Mesenchymal stem cell (in vitro differentiated cells and primary cell): ENCODE data around the gene AGFG1.

Source experiments
- DNase-seq: peaks from one replicate; pipeline ENCODE4 v3.0.0-alpha.2; 2013
- H2AFZ ChIP-seq: one replicate; pipeline ENCODE4 v1.6.1; 2013; ENCODE audit warnings: low read depth, mild to moderate bottlenecking, control low read depth, inconsistent platforms, low read length, moderate library complexity
- H2AK5ac ChIP-seq: 2 replicates; pipeline ENCODE4 v1.6.1; 2013; ENCODE audit warnings: low read length, moderate library complexity, mild to moderate bottlenecking, inconsistent platforms; ENCODE audit not compliant: severe bottlenecking
- H2BK120ac ChIP-seq: one replicate; pipeline ENCODE4 v1.6.1; 2013; ENCODE audit warnings: low read depth, mild to moderate bottlenecking, inconsistent platforms, low read length, moderate library complexity
- H2BK12ac ChIP-seq, 2 experiments: one replicate each; pipeline ENCODE4 v1.6.1; 2013; ENCODE audit warnings: inconsistent platforms in 2 of 2, low read length in 2 of 2, mild to moderate bottlenecking in 2 of 2, moderate library complexity in 2 of 2, control low read depth in 1 of 2
- H2BK15ac ChIP-seq: one replicate; pipeline ENCODE4 v1.6.1; 2013; ENCODE audit warnings: mild to moderate bottlenecking, low read depth, inconsistent platforms; ENCODE audit not compliant: poor library complexity, severe bottlenecking
- H2BK5ac ChIP-seq: 2 replicates; pipeline ENCODE4 v1.6.1; 2013; ENCODE audit warnings: low read depth, mild to moderate bottlenecking, low read length, control low read depth, inconsistent platforms; ENCODE audit not compliant: poor library complexity, severe bottlenecking
- H3K14ac ChIP-seq, 2 experiments: one replicate each; pipeline ENCODE4 v1.6.1; 2013; ENCODE audit warnings: inconsistent platforms in 2 of 2, low read length in 2 of 2, control low read depth in 1 of 2, mild to moderate bottlenecking in 1 of 2, moderate library complexity in 1 of 2
- H3K18ac ChIP-seq, 2 experiments: one replicate each; pipeline ENCODE4 v1.6.1; 2013; ENCODE audit warnings: inconsistent platforms in 2 of 2, low read length in 2 of 2, control low read depth in 1 of 2, low read depth in 1 of 2, mild to moderate bottlenecking in 1 of 2
- H3K23ac ChIP-seq, 2 experiments: one replicate each; pipeline ENCODE4 v1.6.1; 2013; ENCODE audit warnings: inconsistent platforms in 2 of 2, low read length in 2 of 2, mild to moderate bottlenecking in 2 of 2, moderate library complexity in 2 of 2, control low read depth in 1 of 2
- H3K27ac ChIP-seq: 2 replicates; pipeline ENCODE4 v1.5.1; 2013; ENCODE audit warnings: mild to moderate bottlenecking, moderate library complexity, low read length, control low read depth, inconsistent platforms; ENCODE audit not compliant: poor library complexity, severe bottlenecking
- H3K27me3 ChIP-seq, 2 experiments: 2 replicates each; pipeline versions ENCODE4 v1.6.1 to v1.7.0; 2013; ENCODE audit warnings: low read length in 2 of 2, mild to moderate bottlenecking in 2 of 2, moderate library complexity in 2 of 2, control low read depth in 1 of 2, inconsistent platforms in 1 of 2; ENCODE audit not compliant: control insufficient read depth in 1 of 2, insufficient read depth in 1 of 2
- H3K36me3 ChIP-seq, 2 experiments: 2 replicates each; pipeline versions ENCODE4 v1.6.1 to v1.7.0; 2013; ENCODE audit warnings: low read length in 2 of 2, control low read depth in 1 of 2, inconsistent platforms in 1 of 2, low read depth in 1 of 2, mild to moderate bottlenecking in 1 of 2; ENCODE audit not compliant: insufficient read depth in 2 of 2, control insufficient read depth in 1 of 2
- H3K4ac ChIP-seq, 2 experiments: one replicate each; pipeline ENCODE4 v1.6.1; 2013; ENCODE audit warnings: inconsistent platforms in 2 of 2, low read length in 2 of 2, mild to moderate bottlenecking in 2 of 2, moderate library complexity in 2 of 2, control low read depth in 1 of 2, low read depth in 1 of 2
- H3K4me1 ChIP-seq: 2 replicates; pipeline ENCODE4 v1.6.1; 2013; ENCODE audit warnings: low read depth, low read length, control low read depth; ENCODE audit not compliant: control insufficient read depth, insufficient read depth
- H3K4me2 ChIP-seq: 2 replicates; pipeline ENCODE4 v1.6.1; 2013; ENCODE audit warnings: low read length, mild to moderate bottlenecking, inconsistent platforms; ENCODE audit not compliant: poor library complexity, severe bottlenecking
- H3K4me3 ChIP-seq, 2 experiments: 2 replicates each; pipeline versions ENCODE4 v1.5.1 to v1.7.0; 2013; ENCODE audit warnings: low read length in 2 of 2, mild to moderate bottlenecking in 2 of 2, control low read depth in 1 of 2, low read depth in 1 of 2; ENCODE audit not compliant: insufficient read depth in 1 of 2
- H3K79me1 ChIP-seq: replicated peaks from 2 replicates; pipeline ENCODE4 v1.6.1; 2013; ENCODE audit warnings: mild to moderate bottlenecking, control low read depth, low read length, inconsistent platforms; ENCODE audit not compliant: poor library complexity, severe bottlenecking
- H3K9ac ChIP-seq: 2 replicates; pipeline ENCODE4 v1.7.0; 2013; ENCODE audit warnings: mild to moderate bottlenecking, low read length, moderate library complexity
- H3K9me3 ChIP-seq: 2 replicates; pipeline ENCODE4 v1.7.0; 2013; ENCODE audit warnings: mild to moderate bottlenecking, low read length; ENCODE audit not compliant: control insufficient read depth
- H4K8ac ChIP-seq: one replicate; pipeline ENCODE4 v1.6.1; 2013; ENCODE audit warnings: inconsistent platforms, mild to moderate bottlenecking, low read length, moderate library complexity
- H4K91ac ChIP-seq: one replicate; pipeline ENCODE4 v1.6.1; 2013; ENCODE audit warnings: mild to moderate bottlenecking, low read length, inconsistent platforms
- WGBS: methylation state at CpG from one replicate; pipeline ENCODE4 v1.1.7; 2013; ENCODE audit warnings: mixed read lengths; 5-methylcytosine and 5-hydroxymethylcytosine counted together

AGFG1 gene

GRCh38 chr2:227509076-227509475 lies 37.1 kb downstream of the AGFG1 start:
- DNase-seq: no peak
- Histone ChIP-seq H2AFZ (no peak overlapping the region), H4K8ac (no peak overlapping the region), H3K9ac (no peak overlapping the region), H3K4ac (no peak overlapping the region), H3K14ac (no peak overlapping the region), H3K79me1 (peaks cover 5% of the 10 kb centered on the region), H3K27me3 (no peaks in the 10 kb centered on the region), H4K91ac (no peak overlapping the region), H3K4me1 (peaks cover 5% of the 10 kb centered on the region), H3K9me3 (no peaks in the 10 kb centered on the region), H2BK15ac (no peak overlapping the region), H2BK12ac (no peak overlapping the region), H3K36me3 (peaks cover 0 to 3% of the 10 kb centered on the region in 2 experiments), H3K18ac (no peak overlapping the region), H3K23ac (no peak overlapping the region), H2BK120ac (no peak overlapping the region), H3K4me2 (no peak overlapping the region), H3K27ac (no peak overlapping the region), H2AK5ac (no peak overlapping the region), H3K4me3 (no peak overlapping the region), H2BK5ac (no peak overlapping the region)
- WGBS: 100% methylated on average over 2 of the region's 2 CpGs

- no peaks in the 10 kb centered on the region for H3K9me3 ChIP-seq
- H3K18ac ChIP-seq: peak overlapping the region in 1 of 2 experiments; percentile 57
- H3K14ac ChIP-seq: no peak overlapping the region
- no peak overlapping the region for H3K9ac ChIP-seq
- DNase-seq: peak; percentile 54
- no peak overlapping the region for H4K8ac ChIP-seq
- no peak overlapping the region for H2BK5ac ChIP-seq
- peaks cover 5% of the 10 kb centered on the region for H3K79me1 ChIP-seq
- peak overlapping the region in 1 of 2 experiments; percentile 78 for H2BK12ac ChIP-seq
- 42% methylated on average over 3 of the region's 4 CpGs for whole genome bisulfite sequencing
- no peak overlapping the region for H2AK5ac ChIP-seq
- H3K4me2 ChIP-seq: no peak overlapping the region
- peaks cover 3% of the 10 kb centered on the region for H3K4me1 ChIP-seq
- H3K36me3 ChIP-seq: peaks cover 0 to 9% of the 10 kb centered on the region in 2 experiments
- no peak overlapping the region for H4K91ac ChIP-seq
- H2BK120ac ChIP-seq: no peak overlapping the region
- H2AFZ ChIP-seq: no peak overlapping the region
- H2BK15ac ChIP-seq: no peak overlapping the region
- H3K4ac ChIP-seq: no peak overlapping the region
- no peak overlapping the region for H3K23ac ChIP-seq
- H3K4me3 ChIP-seq: no peak overlapping the region
- no peak overlapping the region for H3K27ac ChIP-seq
- H3K27me3 ChIP-seq: no peaks in the 10 kb centered on the region
Observed at GRCh38 chr2:227509824-227510619, 38.1 kb downstream of the AGFG1 start.

DNA sequence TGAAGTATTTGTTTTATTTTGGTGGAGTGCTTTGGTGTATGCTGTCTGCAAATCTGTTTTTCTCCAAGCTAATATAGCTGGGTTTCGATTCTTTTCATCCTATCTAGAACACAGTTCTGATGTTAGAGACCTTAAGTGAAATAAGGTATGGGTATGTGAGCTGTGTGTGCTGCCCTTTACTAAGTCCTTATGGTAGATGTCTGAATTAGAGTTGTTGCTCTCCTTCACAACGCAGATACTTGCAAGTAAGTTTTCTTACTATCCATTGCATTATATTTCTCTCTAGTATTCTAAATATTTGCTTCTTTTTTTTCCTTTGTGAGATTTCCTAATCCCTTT lies 38.6 kb downstream of the AGFG1 start:
- H2BK120ac ChIP-seq: no peak overlapping the region
- H2BK12ac ChIP-seq: no peak overlapping the region
- no peak overlapping the region for H3K9ac ChIP-seq
- no peak overlapping the region for H2BK15ac ChIP-seq
- H3K36me3 ChIP-seq: peaks cover 0 to 9% of the 10 kb centered on the region in 2 experiments
- H2BK5ac ChIP-seq: no peak overlapping the region
- no peaks in the 10 kb centered on the region for H3K9me3 ChIP-seq
- H3K4me1 ChIP-seq: peaks cover 3% of the 10 kb centered on the region
- WGBS: no CpG with 5 or more reads among the region's 2 CpGs
- H3K27me3 ChIP-seq: no peaks in the 10 kb centered on the region
- no peak overlapping the region for H3K4ac ChIP-seq
- H2AFZ ChIP-seq: no peak overlapping the region
- no peak overlapping the region for H3K4me2 ChIP-seq
- H3K4me3 ChIP-seq: no peak overlapping the region
- H3K79me1 ChIP-seq: peaks cover 5% of the 10 kb centered on the region
- H2AK5ac ChIP-seq: no peak overlapping the region
- no peak overlapping the region for H3K14ac ChIP-seq
- no peak overlapping the region for H3K18ac ChIP-seq
- DNase-seq: no peak
- no peak overlapping the region for H4K8ac ChIP-seq
- no peak overlapping the region for H4K91ac ChIP-seq
- no peak overlapping the region for H3K23ac ChIP-seq
- no peak overlapping the region for H3K27ac ChIP-seq

DNA sequence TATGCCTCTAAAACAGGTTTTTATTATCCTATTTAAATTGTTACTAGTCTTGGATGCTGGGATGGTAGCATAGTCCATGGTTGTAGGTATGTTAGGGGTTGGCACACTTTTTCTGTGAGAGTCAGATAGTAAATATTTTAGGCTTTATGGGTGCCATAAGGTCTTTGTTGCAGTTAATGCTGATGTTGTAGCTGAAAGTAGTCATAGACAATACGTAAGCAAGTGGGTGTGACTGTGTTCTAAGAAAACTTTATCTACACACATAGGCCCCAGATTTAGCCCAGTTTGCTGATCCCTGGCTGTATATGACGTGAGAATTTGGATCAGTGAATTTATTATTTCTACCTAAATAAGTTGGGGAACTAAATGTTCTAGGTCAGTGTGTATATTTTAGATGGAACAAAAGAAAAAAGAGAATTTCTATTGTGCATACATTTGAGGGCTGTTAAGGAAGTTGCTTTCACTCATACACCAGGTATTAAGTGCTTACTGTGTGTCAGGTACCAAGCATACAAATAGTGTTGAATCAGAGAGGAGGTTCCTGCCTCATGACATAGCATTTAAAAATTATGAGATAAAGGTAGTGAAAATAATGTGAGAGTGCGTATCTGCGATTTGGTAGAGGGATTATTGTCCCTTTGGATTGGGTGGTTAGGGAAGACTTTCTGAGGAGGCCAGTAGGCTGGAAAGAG lies 39.4 kb downstream of the AGFG1 start:
- H2AFZ ChIP-seq: no peak overlapping the region
- H2BK5ac ChIP-seq: no peak overlapping the region
- H2AK5ac ChIP-seq: no peak overlapping the region
- H3K4me2 ChIP-seq: no peak overlapping the region
- no peak overlapping the region for H3K23ac ChIP-seq
- peaks cover 3% of the 10 kb centered on the region for H3K4me1 ChIP-seq
- H2BK15ac ChIP-seq: no peak overlapping the region
- peaks cover 5% of the 10 kb centered on the region for H3K79me1 ChIP-seq
- H3K4ac ChIP-seq: no peak overlapping the region
- H3K9me3 ChIP-seq: no peaks in the 10 kb centered on the region
- H3K9ac ChIP-seq: no peak overlapping the region
- no peak overlapping the region for H2BK120ac ChIP-seq
- no peak for DNase-seq
- H3K4me3 ChIP-seq: no peak overlapping the region
- no peak overlapping the region for H4K8ac ChIP-seq
- no peak overlapping the region for H2BK12ac ChIP-seq
- H3K27ac ChIP-seq: no peak overlapping the region
- no peak overlapping the region for H3K14ac ChIP-seq
- peaks cover 0 to 9% of the 10 kb centered on the region in 2 experiments for H3K36me3 ChIP-seq
- WGBS: 98% methylated on average over 3 of the region's 4 CpGs
- no peak overlapping the region for H4K91ac ChIP-seq
- no peaks in the 10 kb centered on the region for H3K27me3 ChIP-seq
- H3K18ac ChIP-seq: no peak overlapping the region
